Stimulated activated CD4-positive, alpha-beta T cell treated with anti-CD3 and anti-CD28 coated beads, TNF-alpha, amount 100 ng/mL, for 1 hour (primary cell): Measurements from ENCODE around the gene LYZL1.
"Not testable (repeated sequence)": the region's sequence is repeated elsewhere in the genome, so short reads cannot be mapped to it uniquely, and the experiment has no call there.

Source experiments
- DNase-seq, 3 donors: peaks; one replicate each; pipeline ENCODE4 v3.0.0-alpha.2; 2020; ENCODE audit warnings: low read depth in 3 of 3, low spot score in 1 of 3

Gene LYZL1

GRCh38 chr10:29327746-29328102 lies 38.9 kb downstream of the LYZL1 start:
- DNase-seq = no peak

- no peak for DNase-seq
These were observed 40.1 kb downstream of the LYZL1 start for GRCh38 chr10:29328983-29329382.

GRCh38 chr10:29329420-29329819 lies 40.5 kb downstream of the LYZL1 start:
- DNase-seq = no peak

GRCh38 chr10:29332061-29332760 lies 43.3 kb downstream of the LYZL1 start:
- no peak for DNase-seq

- no peak for DNase-seq
These were observed 43.9 kb downstream of the LYZL1 start for GRCh38 chr10:29332761-29333148.

GRCh38 chr10:29337526-29337925 lies 48.7 kb downstream of the LYZL1 start:
- DNase-seq = not testable (repeated sequence)

- DNase-seq = no peak
These were observed 54.8 kb downstream of the LYZL1 start for GRCh38 chr10:29343607-29344038.

- no peak for DNase-seq
These were observed 55.4 kb downstream of the LYZL1 start for GRCh38 chr10:29344073-29344820.

GRCh38 chr10:29345144-29345909 lies 56.5 kb downstream of the LYZL1 start:
- DNase-seq = no peak

- DNase-seq = no peak
These were observed 57.0 kb downstream of the LYZL1 start for GRCh38 chr10:29345910-29346209.

- DNase-seq = no peak
These were observed 57.6 kb downstream of the LYZL1 start for GRCh38 chr10:29346296-29347001.

- DNase-seq = no peak
These were observed 60.0 kb downstream of the LYZL1 start for GRCh38 chr10:29348836-29349235.

GRCh38 chr10:29353305-29353704 lies 64.4 kb downstream of the LYZL1 start:
- DNase-seq = no peak

GRCh38 chr10:29353887-29354561 lies 65.2 kb downstream of the LYZL1 start:
- DNase-seq = no peak

GRCh38 chr10:29355411-29355991 lies 66.6 kb downstream of the LYZL1 start:
- DNase-seq = no peak

- no peak for DNase-seq
These were observed 68.1 kb downstream of the LYZL1 start for GRCh38 chr10:29356931-29357330.

- DNase-seq = no peak
These were observed 69.2 kb downstream of the LYZL1 start for GRCh38 chr10:29358010-29358616.

- not testable (repeated sequence) for DNase-seq
These were observed 71.5 kb downstream of the LYZL1 start for GRCh38 chr10:29360215-29360853.
